ENCODE data around the gene IGHMBP2. TPM values are rescaled to one million over a fixed set of nuclear protein-coding genes. Genes with fewer than 3 reads are reported as not detected.

The IGHMBP2 gene
- total RNA-seq, 1 experiment from 2014 or later, result 19.3 TPM

DNA sequence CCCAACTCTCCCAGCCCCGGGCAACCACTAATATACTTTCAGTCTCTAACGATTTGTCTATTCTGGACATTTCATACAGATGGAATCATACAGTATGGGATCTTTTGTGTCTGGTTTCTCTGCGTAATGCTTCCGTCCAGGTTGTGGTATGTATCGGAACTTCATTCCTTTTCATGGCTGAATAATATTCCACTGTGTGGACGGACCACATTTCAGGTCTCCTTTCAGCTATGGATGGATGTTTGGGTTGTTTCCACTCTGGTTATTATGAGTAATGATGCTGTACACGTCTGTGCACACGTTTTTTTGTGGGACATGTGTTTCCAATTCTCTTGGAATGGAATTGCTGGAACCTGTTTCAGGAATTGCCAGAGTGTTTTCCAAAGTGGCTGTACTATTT, 44.6 kb upstream of the IGHMBP2 start:
- H3K79me2 ChIP-seq (ENCODE audit: insufficient read depth, low read length), result no peaks in the 10 kb centered on the region
- DNase-seq (ENCODE audit: low read depth, low spot score) (no peak), ATAC-seq (no peak)
- TF ChIP-seq, protein P1, sequence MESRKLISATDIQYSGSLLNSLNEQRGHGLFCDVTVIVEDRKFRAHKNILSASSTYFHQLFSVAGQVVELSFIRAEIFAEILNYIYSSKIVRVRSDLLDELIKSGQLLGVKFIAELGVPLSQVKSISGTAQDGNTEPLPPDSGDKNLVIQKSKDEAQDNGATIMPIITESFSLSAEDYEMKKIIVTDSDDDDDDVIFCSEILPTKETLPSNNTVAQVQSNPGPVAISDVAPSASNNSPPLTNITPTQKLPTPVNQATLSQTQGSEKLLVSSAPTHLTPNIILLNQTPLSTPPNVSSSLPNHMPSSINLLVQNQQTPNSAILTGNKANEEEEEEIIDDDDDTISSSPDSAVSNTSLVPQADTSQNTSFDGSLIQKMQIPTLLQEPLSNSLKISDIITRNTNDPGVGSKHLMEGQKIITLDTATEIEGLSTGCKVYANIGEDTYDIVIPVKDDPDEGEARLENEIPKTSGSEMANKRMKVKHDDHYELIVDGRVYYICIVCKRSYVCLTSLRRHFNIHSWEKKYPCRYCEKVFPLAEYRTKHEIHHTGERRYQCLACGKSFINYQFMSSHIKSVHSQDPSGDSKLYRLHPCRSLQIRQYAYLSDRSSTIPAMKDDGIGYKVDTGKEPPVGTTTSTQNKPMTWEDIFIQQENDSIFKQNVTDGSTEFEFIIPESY (IDR thresholded peaks at IDR 0.05; ENCODE audit: extremely low read depth, insufficient replicate concordance, low read length), result no peak
- no peak for TF ChIP-seq SP1 (IDR thresholded peaks at IDR 0.05; ENCODE audit: low read depth)
- no peak for TF ChIP-seq CEBPB (IDR thresholded peaks at IDR 0.05; ENCODE audit: low read depth)
- intact Hi-C loops (cut with micrococcal nuclease), result no loop called here
- no peaks in the 10 kb centered on the region for H3K36me3 ChIP-seq (ENCODE audit: control insufficient read depth in 1 of 2, insufficient read depth in 2 of 2, low read length in 2 of 2)
- H2AFZ ChIP-seq (ENCODE audit: low read depth, low read length, poor library complexity, severe bottlenecking), result no peak overlapping the region
- ChIA-PET CTCF (no interaction called here), POLR2A (no interaction called here), RAD21 (ENCODE audit: low non-redundant PET in 1 of 2, low total read pairs in 2 of 2, uncharacterized antibody in 2 of 2, unreplicated experiment in 2 of 2) (no interaction called here)
- H3K27ac ChIP-seq (ENCODE audit: low read depth, low read length), result no peak overlapping the region
- H3K4me3 ChIP-seq (replicated peaks in 1 of 2; ENCODE audit: low read depth in 1 of 2, low read length in 2 of 2), result no peak overlapping the region
- peaks cover 5 to 15% of the 10 kb centered on the region in 2 experiments; a peak in 3 of 4 replicates for H3K4me1 ChIP-seq (ENCODE audit: control insufficient read depth in 1 of 2, insufficient read depth in 2 of 2, low read length in 2 of 2)
- H3K9me2 ChIP-seq (ENCODE audit: insufficient read depth), result no peaks in the 10 kb centered on the region
- H3K4me2 ChIP-seq (ENCODE audit: low read length), result no peak overlapping the region
- no peaks in the 10 kb centered on the region for H3K27me3 ChIP-seq (ENCODE audit: insufficient read depth, low read length)
- BruUV-seq (replicated peaks), result no TSS peak
- H4K20me1 ChIP-seq (ENCODE audit: insufficient read depth), result no peaks in the 10 kb centered on the region
- H3K9me3 ChIP-seq (ENCODE audit: control insufficient read depth in 1 of 2, insufficient read depth in 1 of 2, low read depth in 1 of 2, low read length in 2 of 2), result peaks cover 4 to 8% of the 10 kb centered on the region in 2 experiments; a peak in 1 of 4 replicates
- H3K9ac ChIP-seq (ENCODE audit: low read length), result no peak overlapping the region

DNA sequence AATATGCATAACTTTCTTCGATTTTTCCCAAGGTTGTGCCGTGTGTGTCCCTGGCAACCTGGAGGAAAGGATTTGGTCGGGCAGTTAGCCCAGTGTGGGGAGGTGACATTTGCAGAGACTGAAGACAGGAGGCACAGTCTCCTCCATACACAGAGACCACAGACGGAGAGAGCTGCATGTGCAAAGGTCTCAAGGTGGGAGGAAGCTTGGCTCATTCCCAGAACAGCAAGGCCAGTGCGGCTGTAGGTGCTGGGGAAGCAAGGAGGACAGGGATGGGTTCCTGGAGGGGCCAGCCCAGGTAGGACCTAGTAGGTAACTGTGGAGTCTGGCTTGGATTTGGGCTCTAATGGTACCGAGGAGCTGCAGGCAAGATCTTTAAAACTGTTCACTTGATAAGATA, 41.3 kb upstream of the IGHMBP2 start:
- Histone ChIP-seq H3K4me3 (replicated peaks in 1 of 2; ENCODE audit: low read depth in 1 of 2, low read length in 2 of 2) (no peak overlapping the region), H3K27me3 (ENCODE audit: insufficient read depth, low read length) (no peaks in the 10 kb centered on the region), H4K20me1 (ENCODE audit: insufficient read depth) (no peaks in the 10 kb centered on the region), H3K9me3 (ENCODE audit: control insufficient read depth in 1 of 2, insufficient read depth in 1 of 2, low read depth in 1 of 2, low read length in 2 of 2) (peaks cover 4 to 9% of the 10 kb centered on the region in 2 experiments; a peak in 1 of 4 replicates), H3K9me2 (ENCODE audit: insufficient read depth) (no peaks in the 10 kb centered on the region), H3K4me2 (ENCODE audit: low read length) (no peak overlapping the region), H3K79me2 (ENCODE audit: insufficient read depth, low read length) (no peaks in the 10 kb centered on the region), H2AFZ (ENCODE audit: low read depth, low read length, poor library complexity, severe bottlenecking) (no peak overlapping the region), H3K4me1 (ENCODE audit: control insufficient read depth in 1 of 2, insufficient read depth in 2 of 2, low read length in 2 of 2) (peaks cover 3 to 8% of the 10 kb centered on the region in 2 experiments; a peak in 3 of 4 replicates), H3K36me3 (ENCODE audit: control insufficient read depth in 1 of 2, insufficient read depth in 2 of 2, low read length in 2 of 2) (no peaks in the 10 kb centered on the region), H3K9ac (ENCODE audit: low read length) (no peak overlapping the region), H3K27ac (ENCODE audit: low read depth, low read length) (no peak overlapping the region)
- ChIA-PET POLR2A (no interaction called here), CTCF (no interaction called here), RAD21 (ENCODE audit: low non-redundant PET in 1 of 2, low total read pairs in 2 of 2, uncharacterized antibody in 2 of 2, unreplicated experiment in 2 of 2) (no interaction called here)
- no peak for DNase-seq (ENCODE audit: low read depth, low spot score)
- BruUV-seq (replicated peaks), result no TSS peak
- intact Hi-C loops (cut with micrococcal nuclease), result no loop called here
- no peak for ATAC-seq
- TF ChIP-seq EZH2phosphoT487 (IDR thresholded peaks at IDR 0.05; ENCODE audit: borderline replicate concordance) (no peak), ZNF274 (IDR thresholded peaks at IDR 0.05; ENCODE audit: low read depth, low read length) (no peak), CEBPB (IDR thresholded peaks at IDR 0.05; ENCODE audit: low read depth) (no peak), EGR1 (IDR thresholded peaks at IDR 0.05; ENCODE audit: low read depth) (no peak), POLR2A (IDR thresholded peaks at IDR 0.05; ENCODE audit: borderline replicate concordance, extremely low read depth, insufficient read depth, insufficient read length) (no peak), SIN3A (IDR thresholded peaks at IDR 0.05; ENCODE audit: low read depth) (no peak)
- TF ChIP-seq, protein P2, sequence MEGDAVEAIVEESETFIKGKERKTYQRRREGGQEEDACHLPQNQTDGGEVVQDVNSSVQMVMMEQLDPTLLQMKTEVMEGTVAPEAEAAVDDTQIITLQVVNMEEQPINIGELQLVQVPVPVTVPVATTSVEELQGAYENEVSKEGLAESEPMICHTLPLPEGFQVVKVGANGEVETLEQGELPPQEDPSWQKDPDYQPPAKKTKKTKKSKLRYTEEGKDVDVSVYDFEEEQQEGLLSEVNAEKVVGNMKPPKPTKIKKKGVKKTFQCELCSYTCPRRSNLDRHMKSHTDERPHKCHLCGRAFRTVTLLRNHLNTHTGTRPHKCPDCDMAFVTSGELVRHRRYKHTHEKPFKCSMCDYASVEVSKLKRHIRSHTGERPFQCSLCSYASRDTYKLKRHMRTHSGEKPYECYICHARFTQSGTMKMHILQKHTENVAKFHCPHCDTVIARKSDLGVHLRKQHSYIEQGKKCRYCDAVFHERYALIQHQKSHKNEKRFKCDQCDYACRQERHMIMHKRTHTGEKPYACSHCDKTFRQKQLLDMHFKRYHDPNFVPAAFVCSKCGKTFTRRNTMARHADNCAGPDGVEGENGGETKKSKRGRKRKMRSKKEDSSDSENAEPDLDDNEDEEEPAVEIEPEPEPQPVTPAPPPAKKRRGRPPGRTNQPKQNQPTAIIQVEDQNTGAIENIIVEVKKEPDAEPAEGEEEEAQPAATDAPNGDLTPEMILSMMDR (IDR thresholded peaks at IDR 0.05 in 2 of 3, conservative IDR thresholded peaks at IDR 0.05 in 1 of 3; ENCODE audit: borderline replicate concordance in 1 of 3, insufficient read depth in 1 of 3, low read depth in 2 of 3, low read length in 2 of 3), result no peak
- TF ChIP-seq, protein P3, sequence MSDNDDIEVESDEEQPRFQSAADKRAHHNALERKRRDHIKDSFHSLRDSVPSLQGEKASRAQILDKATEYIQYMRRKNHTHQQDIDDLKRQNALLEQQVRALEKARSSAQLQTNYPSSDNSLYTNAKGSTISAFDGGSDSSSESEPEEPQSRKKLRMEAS (IDR thresholded peaks at IDR 0.05), result no peak
- TF ChIP-seq, protein P4, sequence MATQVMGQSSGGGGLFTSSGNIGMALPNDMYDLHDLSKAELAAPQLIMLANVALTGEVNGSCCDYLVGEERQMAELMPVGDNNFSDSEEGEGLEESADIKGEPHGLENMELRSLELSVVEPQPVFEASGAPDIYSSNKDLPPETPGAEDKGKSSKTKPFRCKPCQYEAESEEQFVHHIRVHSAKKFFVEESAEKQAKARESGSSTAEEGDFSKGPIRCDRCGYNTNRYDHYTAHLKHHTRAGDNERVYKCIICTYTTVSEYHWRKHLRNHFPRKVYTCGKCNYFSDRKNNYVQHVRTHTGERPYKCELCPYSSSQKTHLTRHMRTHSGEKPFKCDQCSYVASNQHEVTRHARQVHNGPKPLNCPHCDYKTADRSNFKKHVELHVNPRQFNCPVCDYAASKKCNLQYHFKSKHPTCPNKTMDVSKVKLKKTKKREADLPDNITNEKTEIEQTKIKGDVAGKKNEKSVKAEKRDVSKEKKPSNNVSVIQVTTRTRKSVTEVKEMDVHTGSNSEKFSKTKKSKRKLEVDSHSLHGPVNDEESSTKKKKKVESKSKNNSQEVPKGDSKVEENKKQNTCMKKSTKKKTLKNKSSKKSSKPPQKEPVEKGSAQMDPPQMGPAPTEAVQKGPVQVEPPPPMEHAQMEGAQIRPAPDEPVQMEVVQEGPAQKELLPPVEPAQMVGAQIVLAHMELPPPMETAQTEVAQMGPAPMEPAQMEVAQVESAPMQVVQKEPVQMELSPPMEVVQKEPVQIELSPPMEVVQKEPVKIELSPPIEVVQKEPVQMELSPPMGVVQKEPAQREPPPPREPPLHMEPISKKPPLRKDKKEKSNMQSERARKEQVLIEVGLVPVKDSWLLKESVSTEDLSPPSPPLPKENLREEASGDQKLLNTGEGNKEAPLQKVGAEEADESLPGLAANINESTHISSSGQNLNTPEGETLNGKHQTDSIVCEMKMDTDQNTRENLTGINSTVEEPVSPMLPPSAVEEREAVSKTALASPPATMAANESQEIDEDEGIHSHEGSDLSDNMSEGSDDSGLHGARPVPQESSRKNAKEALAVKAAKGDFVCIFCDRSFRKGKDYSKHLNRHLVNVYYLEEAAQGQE (IDR thresholded peaks at IDR 0.05; ENCODE audit: low read depth), result no peak

Measured in HCT116 (cell line).